Activated naive CD4-positive, alpha-beta T cell treated with Interleukin-2 at 50 U/mL for 16 hours (primary cell): ENCODE data around the gene ERBB3.
"Not testable (repeated sequence)": the region's sequence is repeated elsewhere in the genome, so short reads cannot be mapped to it uniquely, and the experiment has no call there.

Source experiments
- DNase-seq: peaks from one replicate; pipeline ENCODE4 v3.0.0-alpha.2; 2020

Gene ERBB3

GRCh38 chr12:56079723-56080555 is at the start of gene ERBB3:
Gene ERBB3 (plus strand): TSS chr12:56080165. CDS start chr12:56080301, 136 bp downstream.
- DNase-seq: peak; percentile 75

- DNase-seq: no peak
Measured at GRCh38 chr12:56031987-56032386, 48.0 kb upstream of the ERBB3 start.

- DNase-seq: no peak
Measured at GRCh38 chr12:56034586-56035332, 45.2 kb upstream of the ERBB3 start.

GRCh38 chr12:56037161-56037560 is 42.8 kb upstream of the ERBB3 start:
- DNase-seq: no peak

GRCh38 chr12:56038022-56038655 is 41.8 kb upstream of the ERBB3 start:
- DNase-seq: no peak

GRCh38 chr12:56040151-56040550 is 39.8 kb upstream of the ERBB3 start:
- no peak for DNase-seq

GRCh38 chr12:56040963-56041551 is 38.9 kb upstream of the ERBB3 start:
- peak; percentile 14 for DNase-seq

GRCh38 chr12:56041552-56042429 is 38.2 kb upstream of the ERBB3 start, which contains the start of gene RPS26:
Gene RPS26 (plus strand): TSS chr12:56041918. CDS start chr12:56042167, 249 bp downstream.
- DNase-seq: peak; percentile 90

GRCh38 chr12:56042430-56042813 is 37.5 kb upstream of the ERBB3 start:
- peak; percentile 8 for DNase-seq

GRCh38 chr12:56042843-56043242 is 37.1 kb upstream of the ERBB3 start:
- no peak for DNase-seq

- DNase-seq: no peak
Measured at GRCh38 chr12:56046027-56046780, 33.8 kb upstream of the ERBB3 start.

GRCh38 chr12:56053407-56053893 is 26.5 kb upstream of the ERBB3 start:
- DNase-seq: no peak

- DNase-seq: not testable (repeated sequence)
Measured at GRCh38 chr12:56059964-56060363, 20.0 kb upstream of the ERBB3 start.

GRCh38 chr12:56061982-56062381 is 18.0 kb upstream of the ERBB3 start:
- no peak for DNase-seq

GRCh38 chr12:56062996-56063395 is 17.0 kb upstream of the ERBB3 start:
- DNase-seq: no peak

GRCh38 chr12:56071648-56072047 is 8.3 kb upstream of the ERBB3 start:
- no peak for DNase-seq

- no peak for DNase-seq
Measured at GRCh38 chr12:56074396-56074795, 5.6 kb upstream of the ERBB3 start.

GRCh38 chr12:56077966-56078365 is 2.0 kb upstream of the ERBB3 start:
- DNase-seq: not testable (repeated sequence)

- no peak for DNase-seq
Measured at GRCh38 chr12:56078427-56078826, 1.5 kb upstream of the ERBB3 start.

- peak; percentile 57 for DNase-seq
Measured at GRCh38 chr12:56078931-56079722, 838 bp upstream of the ERBB3 start.
